Osteocyte (in vitro differentiated cells): ENCODE results near the gene MOK. TPM values are rescaled to one million over a fixed set of nuclear protein-coding genes. Genes with fewer than 3 reads are reported as not detected.

Source experiments
- DNase-seq: peaks from one replicate; pipeline ENCODE4 v3.0.0; 2021; ENCODE audit warnings: mixed read lengths; ENCODE audit not compliant: unreplicated experiment; ENCODE audit errors: extremely low spot score
- H3K27ac Mint-ChIP-seq: one replicate; pipeline ENCODE4 v1.8.0; 2021; ENCODE audit warnings: mild to moderate bottlenecking, mixed read lengths; ENCODE audit not compliant: unreplicated experiment
- H3K27me3 Mint-ChIP-seq: one replicate; pipeline ENCODE4 v1.8.0; 2021; ENCODE audit warnings: mixed read lengths; ENCODE audit not compliant: unreplicated experiment
- H3K36me3 Mint-ChIP-seq: one replicate; pipeline ENCODE4 v1.8.0; 2021; ENCODE audit warnings: mixed read lengths; ENCODE audit not compliant: unreplicated experiment
- H3K4me1 Mint-ChIP-seq: one replicate; pipeline ENCODE4 v1.8.0; 2021; ENCODE audit warnings: mixed read lengths; ENCODE audit not compliant: unreplicated experiment
- H3K4me3 Mint-ChIP-seq: one replicate; pipeline ENCODE4 v1.8.0; 2021; ENCODE audit warnings: mild to moderate bottlenecking, moderate library complexity, mixed read lengths; ENCODE audit not compliant: unreplicated experiment
- H3K9me3 Mint-ChIP-seq: one replicate; pipeline ENCODE4 v1.8.0; 2021; ENCODE audit warnings: mixed read lengths; ENCODE audit not compliant: unreplicated experiment
- total RNA-seq: library from RNA; stranded (reverse); gene quantifications from 2 replicates; pipeline ENCODE4 v1.2.1, GENCODE V29; 2021
- TF ChIP-seq, protein P1 (sequence below): fragments of 200-600 bp; sonication (generic); IDR thresholded peaks from 2 replicates; pipeline ENCODE4 v1.5.0; 2021; ENCODE audit warnings: antibody characterized with exemption, mild to moderate bottlenecking, moderate library complexity

Gene MOK
- total RNA-seq, 1 donor from 2014 or later, result 9.5 TPM

GRCh38 chr14:102279282-102279681 is 25.7 kb downstream of the MOK start:
- no peak overlapping the region for H3K4me3 Mint-ChIP-seq
- DNase-seq, result no peak
- H3K9me3 Mint-ChIP-seq, result no peaks in the 10 kb centered on the region
- H3K36me3 Mint-ChIP-seq, result peaks cover 2% of the 10 kb centered on the region
- peaks cover 34% of the 10 kb centered on the region for H3K4me1 Mint-ChIP-seq
- H3K27ac Mint-ChIP-seq, result peak overlapping the region; percentile 84
- no peaks in the 10 kb centered on the region for H3K27me3 Mint-ChIP-seq
- TF ChIP-seq, protein P1, sequence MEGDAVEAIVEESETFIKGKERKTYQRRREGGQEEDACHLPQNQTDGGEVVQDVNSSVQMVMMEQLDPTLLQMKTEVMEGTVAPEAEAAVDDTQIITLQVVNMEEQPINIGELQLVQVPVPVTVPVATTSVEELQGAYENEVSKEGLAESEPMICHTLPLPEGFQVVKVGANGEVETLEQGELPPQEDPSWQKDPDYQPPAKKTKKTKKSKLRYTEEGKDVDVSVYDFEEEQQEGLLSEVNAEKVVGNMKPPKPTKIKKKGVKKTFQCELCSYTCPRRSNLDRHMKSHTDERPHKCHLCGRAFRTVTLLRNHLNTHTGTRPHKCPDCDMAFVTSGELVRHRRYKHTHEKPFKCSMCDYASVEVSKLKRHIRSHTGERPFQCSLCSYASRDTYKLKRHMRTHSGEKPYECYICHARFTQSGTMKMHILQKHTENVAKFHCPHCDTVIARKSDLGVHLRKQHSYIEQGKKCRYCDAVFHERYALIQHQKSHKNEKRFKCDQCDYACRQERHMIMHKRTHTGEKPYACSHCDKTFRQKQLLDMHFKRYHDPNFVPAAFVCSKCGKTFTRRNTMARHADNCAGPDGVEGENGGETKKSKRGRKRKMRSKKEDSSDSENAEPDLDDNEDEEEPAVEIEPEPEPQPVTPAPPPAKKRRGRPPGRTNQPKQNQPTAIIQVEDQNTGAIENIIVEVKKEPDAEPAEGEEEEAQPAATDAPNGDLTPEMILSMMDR, result no peak

- Mint-ChIP-seq H3K4me3 (no peak overlapping the region), H3K27ac (peak overlapping the region; percentile 84), H3K4me1 (peaks cover 34% of the 10 kb centered on the region), H3K27me3 (no peaks in the 10 kb centered on the region), H3K9me3 (no peaks in the 10 kb centered on the region), H3K36me3 (peaks cover 2% of the 10 kb centered on the region)
- no peak for DNase-seq
- TF ChIP-seq, protein P1, result no peak
Observed at GRCh38 chr14:102278631-102278935, 26.4 kb downstream of the MOK start.

- no peak overlapping the region for H3K4me3 Mint-ChIP-seq
Observed at GRCh38 chr14:102277874-102278630, 26.9 kb downstream of the MOK start.

DNA sequence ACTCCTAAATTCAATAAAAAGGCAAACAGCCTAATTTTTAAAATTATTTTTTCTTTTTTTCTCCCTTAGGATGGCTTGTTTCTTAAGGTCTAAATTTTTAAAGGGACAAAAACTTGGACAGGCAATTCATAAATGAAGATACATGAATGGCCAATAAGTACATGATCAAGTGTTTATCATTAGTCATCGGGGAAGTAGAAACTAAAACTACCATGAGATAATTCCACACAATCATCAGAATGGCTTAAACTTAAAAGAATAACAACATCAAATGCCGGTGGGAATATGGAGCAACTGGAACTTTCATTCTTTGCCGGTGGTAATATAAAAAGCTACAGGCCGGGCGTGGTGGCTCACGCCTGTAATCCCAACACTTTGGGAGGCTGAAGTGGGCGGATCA is 29.1 kb downstream of the MOK start:
- H3K27ac Mint-ChIP-seq, result no peak overlapping the region
- H3K4me1 Mint-ChIP-seq, result peaks cover 40% of the 10 kb centered on the region
- H3K4me3 Mint-ChIP-seq, result no peak overlapping the region
- TF ChIP-seq, protein P1, result no peak
- H3K9me3 Mint-ChIP-seq, result no peaks in the 10 kb centered on the region
- peaks cover 2% of the 10 kb centered on the region for H3K36me3 Mint-ChIP-seq
- H3K27me3 Mint-ChIP-seq, result no peaks in the 10 kb centered on the region
- DNase-seq, result no peak

More at GRCh38 chr14:102277874-102278630, 26.9 kb downstream of the MOK start:
- no peaks in the 10 kb centered on the region for H3K9me3 Mint-ChIP-seq
- no peak for DNase-seq
- peaks cover 2% of the 10 kb centered on the region for H3K36me3 Mint-ChIP-seq
- H3K4me1 Mint-ChIP-seq, result peaks cover 34% of the 10 kb centered on the region
- H3K27me3 Mint-ChIP-seq, result no peaks in the 10 kb centered on the region
- peak overlapping the region; percentile 69 for H3K27ac Mint-ChIP-seq
- TF ChIP-seq, protein P1, result no peak

DNA sequence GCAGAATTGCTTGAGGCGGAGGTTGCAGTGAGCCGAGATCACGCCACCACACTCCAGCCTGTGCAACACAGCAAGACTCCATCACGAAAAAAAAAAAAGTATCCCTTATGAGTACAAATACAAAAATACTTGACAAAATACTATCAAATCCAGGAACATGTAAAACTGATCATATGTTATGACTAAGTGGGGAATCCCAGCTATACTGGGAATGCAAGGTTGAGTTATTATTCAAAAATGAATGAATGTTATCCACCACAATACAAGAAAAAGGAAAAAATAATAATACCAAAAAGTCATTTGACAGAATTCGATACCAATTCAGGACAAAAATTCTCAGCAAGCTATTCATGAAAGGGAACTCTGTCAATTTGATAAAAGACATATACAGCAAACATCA is 32.6 kb downstream of the MOK start:
- peak overlapping the region; percentile 42 for H3K27ac Mint-ChIP-seq

More for the DNA sequence above, 32.6 kb downstream of the MOK start:
- Mint-ChIP-seq H3K4me1 (peaks cover 6% of the 10 kb centered on the region), H3K36me3 (peaks cover 4% of the 10 kb centered on the region), H3K4me3 (no peak overlapping the region), H3K27me3 (no peaks in the 10 kb centered on the region), H3K9me3 (no peaks in the 10 kb centered on the region)
- no peak for DNase-seq
- TF ChIP-seq, protein P1, result no peak
